ENCODE data around the gene PARL.

PARL gene

GRCh38 chr3:183812761-183813445, 71.8 kb downstream of the PARL start:
- Histone ChIP-seq H2AFZ (no peak overlapping the region), H3K27me3 (ENCODE audit: control insufficient read depth, insufficient read depth, low read length) (no peaks in the 10 kb centered on the region), H3K9me3 (ENCODE audit: control insufficient read depth, low read length) (no peaks in the 10 kb centered on the region), H3K4me2 (ENCODE audit: low read length) (no peak overlapping the region), H3K4me3 (ENCODE audit: low read depth, low read length) (no peak overlapping the region), H3K4me1 (no peaks in the 10 kb centered on the region), H3K9ac (no peak overlapping the region), H3K27ac (no peak overlapping the region), H3K36me3 (ENCODE audit: control insufficient read depth, insufficient read depth, low read length) (no peaks in the 10 kb centered on the region), H3K79me2 (no peaks in the 10 kb centered on the region)
- TF ChIP-seq CTCF (IDR thresholded peaks at IDR 0.05): no peak

- H3K4me1 ChIP-seq: no peaks in the 10 kb centered on the region
- H3K9ac ChIP-seq: no peak overlapping the region
- no peak overlapping the region for H3K27ac ChIP-seq
- no peaks in the 10 kb centered on the region for H3K9me3 ChIP-seq (ENCODE audit: control insufficient read depth, low read length)
- H2AFZ ChIP-seq: no peak overlapping the region
- no peaks in the 10 kb centered on the region for H3K79me2 ChIP-seq
- no peak for TF ChIP-seq CTCF (IDR thresholded peaks at IDR 0.05)
- no peak overlapping the region for H3K4me2 ChIP-seq (ENCODE audit: low read length)
- no peaks in the 10 kb centered on the region for H3K36me3 ChIP-seq (ENCODE audit: control insufficient read depth, insufficient read depth, low read length)
- H3K27me3 ChIP-seq (ENCODE audit: control insufficient read depth, insufficient read depth, low read length): no peaks in the 10 kb centered on the region
- no peak overlapping the region for H3K4me3 ChIP-seq (ENCODE audit: low read depth, low read length)
Observed at GRCh38 chr3:183811638-183812037, 73.0 kb downstream of the PARL start.

- Histone ChIP-seq H3K79me2 (no peaks in the 10 kb centered on the region), H3K9ac (no peak overlapping the region), H3K4me1 (no peaks in the 10 kb centered on the region), H3K4me2 (ENCODE audit: low read length) (no peak overlapping the region), H2AFZ (no peak overlapping the region), H3K9me3 (ENCODE audit: control insufficient read depth, low read length) (no peaks in the 10 kb centered on the region), H3K4me3 (ENCODE audit: low read depth, low read length) (no peak overlapping the region), H3K27ac (no peak overlapping the region), H3K27me3 (ENCODE audit: control insufficient read depth, insufficient read depth, low read length) (no peaks in the 10 kb centered on the region), H3K36me3 (ENCODE audit: control insufficient read depth, insufficient read depth, low read length) (no peaks in the 10 kb centered on the region)
- TF ChIP-seq CTCF (IDR thresholded peaks at IDR 0.05): no peak
Observed at GRCh38 chr3:183810643-183811594, 73.8 kb downstream of the PARL start.

- no peak overlapping the region for H3K4me2 ChIP-seq (ENCODE audit: low read length)
- no peak for TF ChIP-seq CTCF (IDR thresholded peaks at IDR 0.05)
- no peaks in the 10 kb centered on the region for H3K79me2 ChIP-seq
- H3K4me1 ChIP-seq: no peaks in the 10 kb centered on the region
- no peak overlapping the region for H3K27ac ChIP-seq
- H3K9ac ChIP-seq: no peak overlapping the region
- no peak overlapping the region for H3K4me3 ChIP-seq (ENCODE audit: low read depth, low read length)
- no peaks in the 10 kb centered on the region for H3K27me3 ChIP-seq (ENCODE audit: control insufficient read depth, insufficient read depth, low read length)
- H2AFZ ChIP-seq: no peak overlapping the region
- no peaks in the 10 kb centered on the region for H3K36me3 ChIP-seq (ENCODE audit: control insufficient read depth, insufficient read depth, low read length)
- no peaks in the 10 kb centered on the region for H3K9me3 ChIP-seq (ENCODE audit: control insufficient read depth, low read length)
Observed at GRCh38 chr3:183809270-183809669, 75.4 kb downstream of the PARL start.
